Neural crest cell (in vitro differentiated cells): Measurements from ENCODE around the gene CABP2. TPM values are rescaled to one million over a fixed set of nuclear protein-coding genes. Genes with fewer than 3 reads are reported as not detected.

ENCODE experiments used
- DNase-seq: peaks from one replicate; pipeline ENCODE4 v3.0.0; 2021; ENCODE audit warnings: low read depth, mixed read lengths, low spot score
- H3K27ac Mint-ChIP-seq: one replicate; pipeline ENCODE4 v1.8.0; 2021; ENCODE audit warnings: mild to moderate bottlenecking, mixed read lengths; ENCODE audit not compliant: unreplicated experiment
- H3K27me3 Mint-ChIP-seq: 2 replicates; pipeline ENCODE4 v1.8.0; 2021; ENCODE audit warnings: low read depth, mild to moderate bottlenecking, mixed read lengths
- H3K36me3 Mint-ChIP-seq: 2 replicates; pipeline ENCODE4 v1.8.0; 2021; ENCODE audit warnings: low read depth, mild to moderate bottlenecking, mixed read lengths
- H3K4me1 Mint-ChIP-seq: 2 replicates; pipeline ENCODE4 v1.8.0; 2021; ENCODE audit warnings: mixed read lengths
- H3K4me3 Mint-ChIP-seq: one replicate; pipeline ENCODE4 v1.8.0; 2021; ENCODE audit warnings: mild to moderate bottlenecking, mixed read lengths
- H3K9me3 Mint-ChIP-seq: 2 replicates; pipeline ENCODE4 v1.8.0; 2021; ENCODE audit warnings: mixed read lengths
- CTCF ChIP-seq: fragments of 200-600 bp; sonication (generic); conservative IDR thresholded peaks from 2 replicates; pipeline ENCODE4 v1.5.0; 2021; ENCODE audit warnings: antibody characterized with exemption, mild to moderate bottlenecking
- total RNA-seq: library from RNA; stranded (reverse); gene quantifications from 2 replicates; pipeline ENCODE4 v1.2.1, GENCODE V29; 2021

Gene CABP2
- total RNA-seq, 1 donor from 2014 or later: not detected

GRCh38 chr11:67510023-67510345 is 13.3 kb downstream of the CABP2 start:
- peaks cover 27% of the 10 kb centered on the region for H3K4me1 Mint-ChIP-seq
- peaks cover 42% of the 10 kb centered on the region for H3K27me3 Mint-ChIP-seq
- H3K27ac Mint-ChIP-seq: no peak overlapping the region
- no peaks in the 10 kb centered on the region for H3K9me3 Mint-ChIP-seq
- no peak for DNase-seq
- no peaks in the 10 kb centered on the region for H3K36me3 Mint-ChIP-seq
- peak overlapping the region; percentile 93 for H3K4me3 Mint-ChIP-seq
- no peak for TF ChIP-seq CTCF

- TF ChIP-seq CTCF: no peak
- Mint-ChIP-seq H3K9me3 (no peaks in the 10 kb centered on the region), H3K27ac (peak overlapping the region; percentile 92)
These were observed 14.6 kb downstream of the CABP2 start for GRCh38 chr11:67508486-67509121.

GRCh38 chr11:67507864-67508485 is 15.3 kb downstream of the CABP2 start, which contains the start of gene CDK2AP2:
CDK2AP2 (minus strand) TSS chr11:67508162; CDS start chr11:67508082, 80 bp downstream.
- peaks cover 33% of the 10 kb centered on the region for H3K4me1 Mint-ChIP-seq
- TF ChIP-seq CTCF: no peak

More at GRCh38 chr11:67508486-67509121, 14.6 kb downstream of the CABP2 start:
- peaks cover 31% of the 10 kb centered on the region for H3K27me3 Mint-ChIP-seq
- peaks cover 29% of the 10 kb centered on the region for H3K4me1 Mint-ChIP-seq
- H3K4me3 Mint-ChIP-seq: peak overlapping the region; percentile 93
- H3K36me3 Mint-ChIP-seq: no peaks in the 10 kb centered on the region
- DNase-seq: peak; percentile 98

GRCh38 chr11:67507242-67507863 is 15.9 kb downstream of the CABP2 start:
- H3K4me1 Mint-ChIP-seq: peaks cover 36% of the 10 kb centered on the region
- no peaks in the 10 kb centered on the region for H3K36me3 Mint-ChIP-seq
- H3K4me3 Mint-ChIP-seq: peak overlapping the region; percentile 93
- TF ChIP-seq CTCF: no peak
- H3K9me3 Mint-ChIP-seq: no peaks in the 10 kb centered on the region
- peaks cover 22% of the 10 kb centered on the region for H3K27me3 Mint-ChIP-seq
- H3K27ac Mint-ChIP-seq: peak overlapping the region; percentile 40
- no peak for DNase-seq

More at GRCh38 chr11:67507864-67508485, 15.3 kb downstream of the CABP2 start, which contains the start of gene CDK2AP2:
- peak within 1 kb of the TSS; percentile 92 for H3K27ac Mint-ChIP-seq
- DNase-seq: peak; percentile 98
- no peaks in the 10 kb centered on the region for H3K9me3 Mint-ChIP-seq
- peaks cover 26% of the 10 kb centered on the region for H3K27me3 Mint-ChIP-seq
- peak within 1 kb of the TSS; percentile 93 for H3K4me3 Mint-ChIP-seq
- H3K36me3 Mint-ChIP-seq: no peaks in the 10 kb centered on the region

GRCh38 chr11:67506426-67507051 is 16.7 kb downstream of the CABP2 start:
- H3K4me1 Mint-ChIP-seq: peaks cover 36% of the 10 kb centered on the region
- no peak for DNase-seq
- H3K27ac Mint-ChIP-seq: no peak overlapping the region
- peak overlapping the region; percentile 93 for H3K4me3 Mint-ChIP-seq
- no peaks in the 10 kb centered on the region for H3K36me3 Mint-ChIP-seq
- TF ChIP-seq CTCF: peak; percentile 22
- peaks cover 19% of the 10 kb centered on the region for H3K27me3 Mint-ChIP-seq
- no peaks in the 10 kb centered on the region for H3K9me3 Mint-ChIP-seq
